B cell (primary cell): ENCODE data around the gene IRS4. TPM values are rescaled to one million over a fixed set of nuclear protein-coding genes. Genes with fewer than 3 reads are reported as not detected.

Experiments
- ATAC-seq: fragments of 200-7000 bp; cut with Tn5 transposase; one replicate; pipeline ENCODE4 v1.10.0; 2021; ENCODE audit warnings: low read depth, mild to moderate bottlenecking, moderate number of reproducible peaks, moderate library complexity
- CTCF ChIA-PET: fragments of 350-600 bp; sonication (Branson Sonifier 250); formaldehyde crosslinking; loops from one replicate; lab custom pipeline; 2021; ENCODE audit warnings: antibody characterized with exemption, inconsistent platforms; lab: Charles Lee
- POLR2A ChIA-PET: fragments of 350-600 bp; sonication (Branson Sonifier 250); formaldehyde crosslinking; loops from one replicate; lab custom pipeline; 2021; ENCODE audit warnings: antibody characterized with exemption; lab: Charles Lee
- DNase-seq: peaks from one replicate; pipeline ENCODE4 v3.0.0; 2013
- H2AFZ ChIP-seq: 2 replicates; pipeline ENCODE4 v1.6.1; 2012; ENCODE audit warnings: mild to moderate bottlenecking, low read depth, low read length; ENCODE audit not compliant: insufficient read depth, poor library complexity, severe bottlenecking
- H3K27ac ChIP-seq, 2 donors: 1 replicate in 1 of 2; 2 replicates in 1 of 2; pipeline ENCODE4 v1.5.1; 2012 to 2013; ENCODE audit warnings: low read length in 2 of 2, mild to moderate bottlenecking in 2 of 2, moderate library complexity in 1 of 2
- H3K27me3 ChIP-seq, 4 experiments: fragments of 200-600 bp in 1 of 4; sonication (generic) in 1 of 4; replicated peaks in 1 of 4; 1 replicate in 2 of 4; 2 replicates in 2 of 4; pipeline versions ENCODE4 v1.6.1 to v1.7.0; 2013 to 2016; ENCODE audit warnings: low read length in 3 of 4, mild to moderate bottlenecking in 2 of 4, mixed read lengths in 1 of 4, moderate library complexity in 1 of 4; ENCODE audit not compliant: insufficient read depth in 4 of 4, control insufficient read depth in 3 of 4; ENCODE audit errors: control extremely low read depth in 1 of 4
- H3K36me3 ChIP-seq, 2 experiments: replicated peaks in 1 of 2; 1 replicate in 1 of 2; 2 replicates in 1 of 2; pipeline versions ENCODE4 v1.6.1 to v1.7.1; 2013; ENCODE audit warnings: low read length in 1 of 2; ENCODE audit not compliant: insufficient read depth in 2 of 2, control insufficient read depth in 1 of 2; ENCODE audit errors: control extremely low read depth in 1 of 2, extremely low read depth in 1 of 2
- H3K4me1 ChIP-seq, 2 donors: fragments of 200-600 bp in 1 of 2; sonication (generic) in 1 of 2; 1 replicate in 1 of 2; 2 replicates in 1 of 2; pipeline versions ENCODE4 v1.5.1 to v1.6.1; 2013 to 2017; ENCODE audit warnings: low read length in 2 of 2; ENCODE audit not compliant: control insufficient read depth in 2 of 2, insufficient read depth in 2 of 2
- H3K4me2 ChIP-seq: replicated peaks from 2 replicates; pipeline ENCODE3; 2012; ENCODE audit warnings: mild to moderate bottlenecking, low read depth, low read length; ENCODE audit not compliant: poor library complexity, severe bottlenecking
- H3K4me3 ChIP-seq, 5 experiments: fragments of 200-600 bp in 1 of 5; sonication (generic) in 1 of 5; 1 replicate in 3 of 5; 2 replicates in 2 of 5; pipeline versions ENCODE4 v1.5.1 to v1.7.0; 2011 to 2016; ENCODE audit warnings: low read length in 4 of 5, mild to moderate bottlenecking in 4 of 5, low read depth in 2 of 5, control low read depth in 1 of 5, moderate library complexity in 1 of 5; ENCODE audit not compliant: insufficient read depth in 1 of 5; ENCODE audit errors: control extremely low read depth in 1 of 5, extremely low read depth in 1 of 5
- H3K79me2 ChIP-seq: fragments of 200-600 bp; sonication (generic); one replicate; pipeline ENCODE4 v1.6.0; 2016; ENCODE audit warnings: low read length; ENCODE audit not compliant: control insufficient read depth, insufficient read depth
- H3K9ac ChIP-seq: fragments of 200-600 bp; sonication (generic); 2 replicates; pipeline ENCODE4 v1.6.1; 2017; ENCODE audit warnings: mild to moderate bottlenecking, low read length, moderate library complexity
- H3K9me3 ChIP-seq, 3 donors: one replicate each; pipeline versions ENCODE4 v1.6.1 to v1.7.1; 2013; ENCODE audit warnings: low read length in 2 of 3; ENCODE audit not compliant: control insufficient read depth in 2 of 3, insufficient read depth in 1 of 3; ENCODE audit errors: control extremely low read depth in 1 of 3
- H4K20me1 ChIP-seq: 2 replicates; pipeline ENCODE4 v1.6.0; 2012; ENCODE audit warnings: mild to moderate bottlenecking, low read length; ENCODE audit not compliant: insufficient read depth, control insufficient read depth, poor library complexity, severe bottlenecking
- H3K27ac Mint-ChIP-seq: one replicate; pipeline ENCODE4 v1.8.0; 2021; ENCODE audit warnings: mixed read lengths
- H3K27me3 Mint-ChIP-seq: one replicate; pipeline ENCODE4 v1.8.0; 2021; ENCODE audit warnings: mixed read lengths
- H3K4me1 Mint-ChIP-seq: one replicate; pipeline ENCODE4 v1.8.0; 2021; ENCODE audit warnings: mixed read lengths
- H3K4me3 Mint-ChIP-seq: one replicate; pipeline ENCODE4 v1.8.0; 2021; ENCODE audit warnings: mixed read lengths
- H3K9me3 Mint-ChIP-seq: one replicate; pipeline ENCODE4 v1.8.0; 2022; ENCODE audit warnings: mixed read lengths; ENCODE audit not compliant: insufficient read depth
- CTCF ChIP-seq: fragments of 200-600 bp; IDR thresholded peaks from one replicate; pipeline ENCODE4 v1.8.0; 2022; ENCODE audit warnings: antibody characterized with exemption, mild to moderate bottlenecking
- EZH2 ChIP-seq: IDR thresholded peaks from 2 replicates; pipeline ENCODE4 v1.6.1; 2012; ENCODE audit warnings: borderline replicate concordance, low read depth, mild to moderate bottlenecking, moderate library complexity, low read length; ENCODE audit not compliant: insufficient read depth, poor library complexity, severe bottlenecking
- WGBS: methylation state at CpG from one replicate; pipeline ENCODE4 v1.1.5; 2013; ENCODE audit warnings: missing lambda C conversion rate; ENCODE audit not compliant: insufficient coverage; 5-methylcytosine and 5-hydroxymethylcytosine counted together
- intact Hi-C: fragments of 100-400 bp; cut with micrococcal nuclease; formaldehyde crosslinking; loops from one replicate; pipeline ENCODE4 v1.10.0; 2022
- polyA plus RNA-seq: library from polyadenylated mRNA; depleted of rRNA; stranded (reverse); fragments of >200 nt; gene quantifications from 2 replicates; pipeline ENCODE4 v1.2.3, GENCODE V29; 2012
- total RNA-seq, 2 donors: library from RNA; stranded (reverse); fragments of 120-200 nt in 1 of 2; gene quantifications; 1 replicate in 1 of 2; 2 replicates in 1 of 2; pipeline versions ENCODE4 v1.2.3 to v1.2.4, GENCODE V29; 2013 to 2022

IRS4 gene
- total and polyA plus RNA-seq, 2 donors (not counting 1 experiment from before 2014, with no cell fraction given): not detected

- Mint-ChIP-seq H3K27me3 (peaks cover 15% of the 10 kb centered on the region), H3K27ac (no peak overlapping the region), H3K4me1 (peaks cover 1% of the 10 kb centered on the region), H3K4me3 (no peak overlapping the region), H3K9me3 (no peaks in the 10 kb centered on the region)
- CTCF ChIA-PET: no interaction called here
- DNase-seq (no peak), ATAC-seq (no peak)
- H3K9ac ChIP-seq: no peak overlapping the region
- intact Hi-C loops: no loop called here
- peaks cover 0 to 4% of the 10 kb centered on the region in 2 donors for H3K4me1 ChIP-seq
- no peaks in the 10 kb centered on the region for H3K79me2 ChIP-seq
- H3K9me3 ChIP-seq: peaks cover 0 to 7% (median 0%) of the 10 kb centered on the region in 3 donors
- H3K27me3 ChIP-seq: peaks cover 0 to 10% (median 2%) of the 10 kb centered on the region in 4 experiments
- H3K4me3 ChIP-seq: no peak overlapping the region
- no peaks in the 10 kb centered on the region for H3K36me3 ChIP-seq
- no peak overlapping the region for H3K4me2 ChIP-seq
- 57% methylated on average over 7 of the region's 7 CpGs for WGBS
- POLR2A ChIA-PET: no interaction called here
- no peak overlapping the region for H2AFZ ChIP-seq
- TF ChIP-seq EZH2 (no peak), CTCF (no peak)
- no peak overlapping the region for H3K27ac ChIP-seq
- H4K20me1 ChIP-seq: no peaks in the 10 kb centered on the region
These were observed 1.9 kb downstream of the IRS4 start for GRCh38 chrX:108734426-108734825.

- peaks cover 0 to 10% (median 2%) of the 10 kb centered on the region in 4 experiments for H3K27me3 ChIP-seq
- peaks cover 0 to 4% of the 10 kb centered on the region in 2 donors for H3K4me1 ChIP-seq
- H3K79me2 ChIP-seq: no peaks in the 10 kb centered on the region
- TF ChIP-seq EZH2 (no peak), CTCF (no peak)
- H3K4me2 ChIP-seq: no peak overlapping the region
- WGBS: 2% methylated on average over 20 of the region's 39 CpGs
- DNase-seq: no peak
- Mint-ChIP-seq H3K4me1 (peaks cover 1% of the 10 kb centered on the region), H3K27me3 (peaks cover 10% of the 10 kb centered on the region), H3K9me3 (no peaks in the 10 kb centered on the region), H3K27ac (no peak overlapping the region), H3K4me3 (no peak overlapping the region)
- no peaks in the 10 kb centered on the region for H4K20me1 ChIP-seq
- peaks cover 0 to 7% (median 0%) of the 10 kb centered on the region in 3 donors for H3K9me3 ChIP-seq
- no peak overlapping the region for H3K27ac ChIP-seq
- no peaks in the 10 kb centered on the region for H3K36me3 ChIP-seq
- ChIA-PET POLR2A (no interaction called here), CTCF (no interaction called here)
- intact Hi-C loops: no loop called here
- H3K9ac ChIP-seq: no peak overlapping the region
- no peak overlapping the region for H3K4me3 ChIP-seq
- ATAC-seq: no peak
- no peak overlapping the region for H2AFZ ChIP-seq
These were observed 3.6 kb downstream of the IRS4 start for GRCh38 chrX:108732630-108733321.
